Aorta (tissue), 5 donors: ENCODE results near the gene ARL10. TPM values are rescaled to one million over a fixed set of nuclear protein-coding genes. Genes with fewer than 3 reads are reported as not detected.

Experiments used
- ATAC-seq: fragments of 200-7000 bp; cut with Tn5 transposase; one replicate; pipeline ENCODE4 v1.9.1; 2022; ENCODE audit warnings: moderate library complexity; ENCODE audit not compliant: low FRiP score
- DNase-seq, 2 donors: peaks; one replicate each; pipeline ENCODE4 v3.0.0-alpha.2; 2020
- H3K27ac ChIP-seq, 2 donors: one replicate each; pipeline ENCODE4 v1.5.1; 2013; ENCODE audit warnings: low read length in 2 of 2, mild to moderate bottlenecking in 2 of 2, moderate library complexity in 2 of 2, control low read depth in 1 of 2, inconsistent platforms in 1 of 2, low read depth in 1 of 2
- H3K27me3 ChIP-seq, 2 donors: one replicate each; pipeline ENCODE4 v1.6.1; 2013; ENCODE audit warnings: control low read depth in 1 of 2, low read length in 1 of 2, mild to moderate bottlenecking in 1 of 2, moderate library complexity in 1 of 2; ENCODE audit not compliant: insufficient read depth in 2 of 2, control insufficient read depth in 1 of 2
- H3K36me3 ChIP-seq, 2 donors: one replicate each; pipeline ENCODE4 v1.6.1; 2013; ENCODE audit warnings: control low read depth in 1 of 2, low read length in 1 of 2, mild to moderate bottlenecking in 1 of 2; ENCODE audit not compliant: insufficient read depth in 2 of 2, control insufficient read depth in 1 of 2
- H3K4me1 ChIP-seq, 2 donors: one replicate each; pipeline ENCODE4 v1.6.1; 2013; ENCODE audit warnings: low read length in 2 of 2, control low read depth in 1 of 2, mild to moderate bottlenecking in 1 of 2, moderate library complexity in 1 of 2; ENCODE audit not compliant: insufficient read depth in 2 of 2, control insufficient read depth in 1 of 2
- H3K4me3 ChIP-seq, 2 donors: one replicate each; pipeline ENCODE4 v1.5.1; 2013; ENCODE audit warnings: low read length in 2 of 2, control low read depth in 1 of 2, mild to moderate bottlenecking in 1 of 2
- H3K9me3 ChIP-seq: one replicate; pipeline ENCODE4 v1.6.1; 2013; ENCODE audit warnings: mild to moderate bottlenecking, low read length; ENCODE audit not compliant: control insufficient read depth
- WGBS, 2 donors: extraction: QIAGEN DNeasy Blood & Tissue Kit; methylation state at CpG; one replicate each; pipeline ENCODE4 v1.1.7; 2013; 5-methylcytosine and 5-hydroxymethylcytosine counted together
- intact Hi-C, 2 donors: fragments of 100-400 bp; cut with DNase I; formaldehyde crosslinking; loops; one replicate each; pipeline versions ENCODE4 v1.14.2 to v1.15.0; 2022
- microRNA-seq, 2 donors: library from miRNA; unstranded; fragments of <30 nt; microRNA quantifications; one replicate each; pipeline ENCODE4 v1.2.0, GENCODE V29; 2020
- polyA plus RNA-seq, 2 donors: library from polyadenylated mRNA; stranded (reverse); fragments of 200-250 nt; gene quantifications; one replicate each; pipeline ENCODE4 v1.2.3, GENCODE V29; 2013
- total RNA-seq, 2 donors: library from RNA; stranded (reverse); fragmentation: NEBNext Ultra II Directional; extraction: Animal tissue kit (Norgen Biotek cat#: 25700); gene quantifications; one replicate each; pipeline ENCODE4 v1.2.1, GENCODE V29; 2021
- donor health status: healthy with polysubstance abuse.
- donor health status: Bipolar disorder and iron deficiency.
- donor health status: DM: no; HTN: no; CAD: no.
- donor health status: DM: no; HTN: no; CAD: no.
- donor health status: DM: yes; HTN: yes; CAD: no.

ARL10 gene
- total and polyA plus RNA-seq, 4 donors: 1.1 to 32.4 (median 10.8) TPM

DNA sequence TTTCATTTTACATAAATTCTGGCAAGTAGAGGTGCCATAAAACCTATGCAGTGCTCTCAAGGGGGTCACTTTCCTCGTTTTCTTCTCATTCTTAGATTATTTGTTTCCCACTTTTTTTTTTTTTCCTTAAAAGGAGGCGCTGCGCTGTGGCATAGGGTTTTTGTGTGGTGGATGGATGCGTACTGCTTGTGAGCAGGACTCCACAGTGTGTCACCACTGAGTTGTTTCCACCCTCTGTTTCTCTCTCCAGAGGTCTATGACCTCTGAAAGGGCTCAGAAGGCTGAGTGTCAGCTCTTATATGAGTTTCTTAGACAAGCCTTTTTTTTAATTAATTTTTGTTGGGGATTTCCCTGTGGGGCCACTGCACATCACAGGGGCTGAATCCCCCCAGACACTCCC, 64.7 kb downstream of the ARL10 start:
- DNase-seq: no peak
- WGBS, 2 donors: 78% methylated on average over 4 of the region's 4 CpGs
- ATAC-seq: no peak
- H3K27ac ChIP-seq: no peak overlapping the region
- intact Hi-C loops: no loop called here
- no peaks in the 10 kb centered on the region for H3K4me1 ChIP-seq
- no peaks in the 10 kb centered on the region for H3K9me3 ChIP-seq
- no peaks in the 10 kb centered on the region for H3K27me3 ChIP-seq
- no peaks in the 10 kb centered on the region for H3K36me3 ChIP-seq
- no peak overlapping the region for H3K4me3 ChIP-seq

Small RNAs within 50 kb of the gene (microRNA-seq; reads per million reads assigned to microRNA genes)
- 8.0 to 11.3 reads per million in 2 donors for gene MIR1271

Other genes starting within 250 kb of the ARL10 start
- 10 to 100 TPM; 13.7 to 19.7 TPM for gene SIMC1, start 127.1 kb upstream of the ARL10 start, total RNA-seq
- 1 to 10 TPM; 2.6 to 4.6 TPM for gene SIMC1, start 127.1 kb upstream of the ARL10 start, polyA plus RNA-seq
- 10 to 100 TPM; 77.7 to 78.4 TPM for gene KIAA1191, start 3.7 kb upstream of the ARL10 start, total RNA-seq
- 10 to 100 TPM; 57.2 to 78.0 TPM for gene KIAA1191, start 3.7 kb upstream of the ARL10 start, polyA plus RNA-seq
- gene NOP16, start 23.1 kb downstream of the ARL10 start, total RNA-seq: 10 to 100 TPM in 1 of 2 donors, 1 to 10 TPM in 1; 9.7 to 19.2 TPM
- gene NOP16, start 23.1 kb downstream of the ARL10 start, polyA plus RNA-seq: 10 to 100 TPM; 12.3 to 15.0 TPM
- gene HIGD2A, start 23.3 kb downstream of the ARL10 start, total RNA-seq: 10 to 100 TPM; 46.8 to 60.9 TPM
- 10 to 100 TPM; 69.2 to 75.5 TPM for gene HIGD2A, start 23.3 kb downstream of the ARL10 start, polyA plus RNA-seq
- 100 to 1,000 TPM in 1 of 2 donors, 10 to 100 TPM in 1; 86.7 to 124 TPM for gene CLTB, start 51.1 kb downstream of the ARL10 start, total RNA-seq
- 100 to 1,000 TPM; 143 to 160 TPM for gene CLTB, start 51.1 kb downstream of the ARL10 start, polyA plus RNA-seq
- 10 to 100 TPM; 27.5 to 31.4 TPM for gene FAF2, start 82.9 kb downstream of the ARL10 start, total RNA-seq
- gene FAF2, start 82.9 kb downstream of the ARL10 start, polyA plus RNA-seq: 10 to 100 TPM in 1 of 2 donors, 1 to 10 TPM in 1; 5.0 to 10.3 TPM
- gene RNF44, start 171.9 kb downstream of the ARL10 start, total RNA-seq: 10 to 100 TPM; 23.2 to 40.6 TPM
- gene RNF44, start 171.9 kb downstream of the ARL10 start, polyA plus RNA-seq: 10 to 100 TPM in 1 of 2 donors, 1 to 10 TPM in 1; 8.5 to 13.4 TPM
- gene CDHR2, start 183.9 kb downstream of the ARL10 start, total RNA-seq: not detected
- gene CDHR2, start 183.9 kb downstream of the ARL10 start, polyA plus RNA-seq: 10 to 100 TPM in 1 of 2 donors, under 1 TPM in 1; 0.08 to 21.5 TPM
- gene GPRIN1, start 244.7 kb downstream of the ARL10 start, total RNA-seq: under 1 TPM; 0.81 to 0.87 TPM
- under 1 TPM; 0.15 to 0.50 TPM for gene GPRIN1, start 244.7 kb downstream of the ARL10 start, polyA plus RNA-seq